HepG2 (cell line): Measurements from ENCODE around the gene NLRC5. TPM values are rescaled to one million over a fixed set of nuclear protein-coding genes. Genes with fewer than 3 reads are reported as not detected.

Source experiments
- AGO2 ChIP-seq: fragments of 200-400 bp; formaldehyde crosslinking; optimal IDR thresholded peaks from 2 replicates; pipeline ENCODE3; 2017; ENCODE audit warnings: mild to moderate bottlenecking, low read depth, low read length, moderate library complexity
- BRCA1 ChIP-seq: sonication (generic); formaldehyde crosslinking; IDR thresholded peaks from 2 replicates; pipeline ENCODE4 v1.4.0; 2020; ENCODE audit warnings: missing genetic modification reagents
- ELF3 ChIP-seq: IDR thresholded peaks from 2 replicates; pipeline ENCODE4 v1.6.1; 2016; ENCODE audit warnings: missing genetic modification reagents, missing compliant biosample characterization
- GLI4 ChIP-seq: sonication (generic); formaldehyde crosslinking; IDR thresholded peaks from 2 replicates; pipeline ENCODE4 v1.5.1; 2020; ENCODE audit warnings: missing genetic modification reagents, mild to moderate bottlenecking, moderate library complexity, borderline replicate concordance
- KDM5A ChIP-seq: fragments of 200-600 bp; sonication (generic); IDR thresholded peaks from 2 replicates; pipeline ENCODE4 v1.7.0; 2018; ENCODE audit warnings: antibody characterized with exemption, mild to moderate bottlenecking, low read length, borderline replicate concordance
- KDM6A ChIP-seq: IDR thresholded peaks from 2 replicates; pipeline ENCODE4 v1.6.1; 2016; ENCODE audit warnings: low read depth
- MBNL3 ChIP-seq: fragments of 250-450 bp; sonication (Bioruptor Pico); conservative IDR thresholded peaks from 2 replicates; pipeline ENCODE4 v1.8.0; 2022; ENCODE audit warnings: mild to moderate bottlenecking, inconsistent platforms
- MIER3 ChIP-seq: IDR thresholded peaks from 2 replicates; pipeline ENCODE4 v1.6.1; 2016; ENCODE audit warnings: missing compliant biosample characterization, borderline replicate concordance
- NR2F6 ChIP-seq, 2 experiments: IDR thresholded peaks; 2 replicates each; pipeline ENCODE4 v1.6.1; 2016; ENCODE audit warnings: antibody characterized with exemption in 1 of 2, mild to moderate bottlenecking in 1 of 2
- RAD21 ChIP-seq: fragments of 450-650 bp; formaldehyde crosslinking; IDR thresholded peaks from 2 replicates; pipeline ENCODE4 v1.5.0; 2020; ENCODE audit warnings: mild to moderate bottlenecking
- RBAK ChIP-seq: sonication (generic); formaldehyde crosslinking; IDR thresholded peaks from 2 replicates; pipeline ENCODE4 v1.5.1; 2020; ENCODE audit warnings: mild to moderate bottlenecking, missing genetic modification reagents
- RNF2 ChIP-seq: fragments of 450-650 bp; conservative IDR thresholded peaks from 2 replicates; pipeline ENCODE4 v1.6.1; 2016; ENCODE audit warnings: low read depth
- SIX4 ChIP-seq: sonication (generic); formaldehyde crosslinking; IDR thresholded peaks from 2 replicates; pipeline ENCODE4 v1.4.0; 2020; ENCODE audit warnings: missing genetic modification reagents
- SMAD3 ChIP-seq: sonication (generic); formaldehyde crosslinking; IDR thresholded peaks from 2 replicates; pipeline ENCODE4 v1.4.0; 2020; ENCODE audit warnings: missing genetic modification reagents
- SNAI1 ChIP-seq: sonication (generic); formaldehyde crosslinking; IDR thresholded peaks from 2 replicates; pipeline ENCODE4 v1.5.0; 2020; ENCODE audit warnings: mild to moderate bottlenecking, missing genetic modification reagents, borderline replicate concordance
- SP1 ChIP-seq, 2 experiments: fragments of 450-650 bp in 1 of 2; sonication (generic) in 1 of 2; formaldehyde crosslinking in 1 of 2; IDR thresholded peaks; 2 replicates each; pipeline versions ENCODE4 v1.4.0 to v1.6.1; 2016 to 2020; ENCODE audit warnings: missing genetic modification reagents in 1 of 2
- ZFP36L1 ChIP-seq: sonication (generic); formaldehyde crosslinking; IDR thresholded peaks from 2 replicates; pipeline ENCODE4 v1.8.0; 2022; ENCODE audit warnings: mild to moderate bottlenecking, missing genetic modification reagents, moderate library complexity
- ZNF224 ChIP-seq: sonication (generic); formaldehyde crosslinking; IDR thresholded peaks from 2 replicates; pipeline ENCODE4 v1.5.0; 2020; ENCODE audit warnings: mild to moderate bottlenecking, missing genetic modification reagents
- ZNF547 ChIP-seq: sonication (generic); formaldehyde crosslinking; IDR thresholded peaks from 2 replicates; pipeline ENCODE4 v1.5.1; 2020; ENCODE audit warnings: mild to moderate bottlenecking, missing genetic modification reagents
- ZNF580 ChIP-seq: IDR thresholded peaks from 2 replicates; pipeline ENCODE4 v1.6.1; 2016; ENCODE audit warnings: low read depth, borderline replicate concordance
- ZNF800 ChIP-seq: sonication (generic); formaldehyde crosslinking; IDR thresholded peaks from 2 replicates; pipeline ENCODE4 v1.4.0; 2020; ENCODE audit warnings: missing genetic modification reagents
- ZNF879 ChIP-seq: sonication (generic); formaldehyde crosslinking; IDR thresholded peaks from 2 replicates; pipeline ENCODE4 v1.8.1; 2023; ENCODE audit warnings: missing genetic modification reagents
- polyA plus RNA-seq, 8 experiments: library from polyadenylated mRNA; depleted of rRNA in 3 of 8; stranded (reverse) in 7 of 8; unstranded in 1 of 8; fragments of >200 nt; fragmentation: Illumina TruSeq in 4 of 8; extraction: Trizol in 4 of 8; gene quantifications; 2 replicates each; pipeline versions ENCODE4 v1.2.1 to v1.2.3, GENCODE V29; 2011 to 2016; ENCODE audit warnings: low read depth in 4 of 8, missing spikeins in 1 of 8, mixed read lengths in 1 of 8; ENCODE audit not compliant: insufficient read depth in 1 of 8
- total RNA-seq, 5 experiments: library from RNA; depleted of rRNA; stranded (reverse); fragments of >200 nt; fragmentation: Illumina TruSeq; extraction: Trizol; gene quantifications; 2 replicates each; pipeline ENCODE4 v1.2.3, GENCODE V29; 2016; ENCODE audit warnings: low read depth in 1 of 5
- TF ChIP-seq, protein P1 (sequence below): sonication (generic); formaldehyde crosslinking; IDR thresholded peaks from 2 replicates; pipeline ENCODE4 v1.4.0; 2020; ENCODE audit warnings: missing genetic modification reagents, borderline replicate concordance
- TF ChIP-seq, protein P2 (sequence below): IDR thresholded peaks from 2 replicates; pipeline ENCODE4 v1.6.1; 2016; ENCODE audit warnings: missing compliant biosample characterization, missing genetic modification reagents, borderline replicate concordance

NLRC5 gene
- total and polyA plus RNA-seq, 2 of the 13 experiments (the other 11 are each of a cell fraction or from before 2014, with no cell fraction given) = 6.3 to 12.7 TPM

DNA sequence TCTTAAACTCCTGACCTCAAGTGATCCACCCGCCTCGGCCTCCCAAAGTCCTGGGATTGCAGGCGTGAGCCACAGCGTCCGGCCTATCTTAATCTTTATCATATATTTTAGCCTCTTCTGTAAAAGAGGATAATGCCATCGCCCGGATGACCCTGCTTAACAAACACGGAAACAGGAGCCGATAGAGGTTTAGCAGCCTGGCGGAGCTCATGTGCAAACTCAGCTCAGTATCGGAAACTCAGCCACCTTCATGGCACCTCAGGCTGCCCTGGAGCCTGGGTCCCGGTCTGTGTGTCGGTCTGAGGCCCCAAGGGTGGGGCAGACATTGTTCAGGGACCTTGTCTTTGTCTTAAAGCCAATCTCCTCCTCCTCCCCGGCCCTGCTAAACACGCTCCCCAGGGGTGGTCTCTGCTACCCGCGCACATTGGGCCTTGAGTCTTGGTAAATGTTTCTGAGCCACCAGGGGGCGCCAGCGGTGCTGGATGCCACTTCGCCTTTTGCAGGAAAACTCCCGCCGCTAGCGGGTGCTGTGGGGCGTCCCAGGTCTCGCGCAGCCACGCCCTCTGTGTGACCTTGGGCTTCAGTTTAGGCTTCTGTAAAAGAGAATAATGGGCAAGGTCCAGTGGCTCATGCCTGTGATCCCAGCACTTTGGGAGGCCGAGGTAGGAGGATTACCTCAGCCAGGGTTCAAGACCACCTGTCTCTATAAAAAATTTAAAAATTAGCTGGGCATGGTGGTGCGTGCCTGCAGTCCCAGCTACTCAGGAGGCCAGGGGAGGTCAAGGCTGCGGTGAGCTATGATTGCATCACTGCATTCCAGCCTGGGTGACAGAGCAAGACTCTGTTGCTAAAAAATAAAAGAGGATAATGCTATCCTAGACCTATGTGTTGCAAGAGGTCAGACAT is 24.9 kb upstream of the NLRC5 start (continued):
- TF ChIP-seq, protein P1, sequence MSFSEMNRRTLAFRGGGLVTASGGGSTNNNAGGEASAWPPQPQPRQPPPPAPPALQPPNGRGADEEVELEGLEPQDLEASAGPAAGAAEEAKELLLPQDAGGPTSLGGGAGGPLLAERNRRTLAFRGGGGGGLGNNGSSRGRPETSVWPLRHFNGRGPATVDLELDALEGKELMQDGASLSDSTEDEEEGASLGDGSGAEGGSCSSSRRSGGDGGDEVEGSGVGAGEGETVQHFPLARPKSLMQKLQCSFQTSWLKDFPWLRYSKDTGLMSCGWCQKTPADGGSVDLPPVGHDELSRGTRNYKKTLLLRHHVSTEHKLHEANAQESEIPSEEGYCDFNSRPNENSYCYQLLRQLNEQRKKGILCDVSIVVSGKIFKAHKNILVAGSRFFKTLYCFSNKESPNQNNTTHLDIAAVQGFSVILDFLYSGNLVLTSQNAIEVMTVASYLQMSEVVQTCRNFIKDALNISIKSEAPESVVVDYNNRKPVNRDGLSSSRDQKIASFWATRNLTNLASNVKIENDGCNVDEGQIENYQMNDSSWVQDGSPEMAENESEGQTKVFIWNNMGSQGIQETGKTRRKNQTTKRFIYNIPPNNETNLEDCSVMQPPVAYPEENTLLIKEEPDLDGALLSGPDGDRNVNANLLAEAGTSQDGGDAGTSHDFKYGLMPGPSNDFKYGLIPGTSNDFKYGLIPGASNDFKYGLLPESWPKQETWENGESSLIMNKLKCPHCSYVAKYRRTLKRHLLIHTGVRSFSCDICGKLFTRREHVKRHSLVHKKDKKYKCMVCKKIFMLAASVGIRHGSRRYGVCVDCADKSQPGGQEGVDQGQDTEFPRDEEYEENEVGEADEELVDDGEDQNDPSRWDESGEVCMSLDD (CRISPR knock-in tag) = 0 out of 2 replicates have a peak, but pooled peaks have one; percentile 37
- TF ChIP-seq KDM6A (no peak), GLI4 (CRISPR knock-in tag) (no peak), ZFP36L1 (CRISPR knock-in tag) (no peak), SNAI1 (CRISPR knock-in tag) (0 out of 2 replicates have a peak, but pooled peaks have one; percentile 27), ZNF879 (CRISPR knock-in tag) (no peak), KDM5A (no peak), AGO2 (no peak), ZNF224 (CRISPR knock-in tag) (no peak), ELF3 (CRISPR knock-in tag) (peak; percentile 31; the same call in 1 of the 2 replicates), BRCA1 (CRISPR knock-in tag) (peak; percentile 70), NR2F6 (IDR thresholded peaks at IDR 0.05) (peak; percentile 100), NR2F6 (CRISPR knock-in tag; IDR thresholded peaks at IDR 0.05) (peak; percentile 100), RNF2 (no peak), SIX4 (0 out of 2 replicates have a peak, but pooled peaks have one; percentile 44), SMAD3 (CRISPR knock-in tag) (0 out of 2 replicates have a peak, but pooled peaks have one; percentile 19), ZNF580 (CRISPR knock-in tag) (peak; percentile 94), SP1 (IDR thresholded peaks at IDR 0.05) (no peak), SP1 (CRISPR knock-in tag; IDR thresholded peaks at IDR 0.05) (peak; percentile 83; the same call in 1 of the 2 replicates), ZNF800 (peak; percentile 39; the same call in 1 of the 2 replicates), RAD21 (CRISPR knock-in tag) (peak; percentile 94), MBNL3 (CRISPR knock-in tag) (no peak), MIER3 (CRISPR knock-in tag) (peak; percentile 59; the same call in 1 of the 2 replicates), ZNF547 (CRISPR knock-in tag) (peak; percentile 31; the same call in 1 of the 2 replicates), RBAK (CRISPR knock-in tag) (no peak)
- TF ChIP-seq, protein P2, sequence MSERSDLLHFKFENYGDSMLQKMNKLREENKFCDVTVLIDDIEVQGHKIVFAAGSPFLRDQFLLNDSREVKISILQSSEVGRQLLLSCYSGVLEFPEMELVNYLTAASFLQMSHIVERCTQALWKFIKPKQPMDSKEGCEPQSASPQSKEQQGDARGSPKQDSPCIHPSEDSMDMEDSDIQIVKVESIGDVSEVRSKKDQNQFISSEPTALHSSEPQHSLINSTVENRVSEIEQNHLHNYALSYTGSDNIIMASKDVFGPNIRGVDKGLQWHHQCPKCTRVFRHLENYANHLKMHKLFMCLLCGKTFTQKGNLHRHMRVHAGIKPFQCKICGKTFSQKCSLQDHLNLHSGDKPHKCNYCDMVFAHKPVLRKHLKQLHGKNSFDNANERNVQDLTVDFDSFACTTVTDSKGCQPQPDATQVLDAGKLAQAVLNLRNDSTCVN (CRISPR knock-in tag) = peak; percentile 47
